Left ventricle myocardium inferior (tissue), 1 donor: ENCODE data around the gene TCHHL1. TPM values are rescaled to one million over a fixed set of nuclear protein-coding genes. Genes with fewer than 3 reads are reported as not detected.

Experiments used
- DNase-seq: peaks from one replicate; pipeline ENCODE4 v3.0.0-alpha.2; 2020
- H3K27ac ChIP-seq: fragments of 200-600 bp; replicated peaks from 2 replicates; pipeline ENCODE4 v1.8.0; 2021
- H3K27me3 ChIP-seq: fragments of 200-600 bp; 2 replicates; pipeline ENCODE4 v1.8.0; 2021; ENCODE audit warnings: low read depth
- H3K36me3 ChIP-seq: fragments of 200-600 bp; 2 replicates; pipeline ENCODE4 v1.8.0; 2021
- H3K4me1 ChIP-seq: fragments of 200-600 bp; 2 replicates; pipeline ENCODE4 v1.8.0; 2021
- H3K4me3 ChIP-seq: fragments of 200-600 bp; 2 replicates; pipeline ENCODE4 v1.8.0; 2021; ENCODE audit warnings: mild to moderate bottlenecking, moderate library complexity
- H3K9me3 ChIP-seq: fragments of 200-600 bp; replicated peaks from 2 replicates; pipeline ENCODE4 v1.8.0; 2021
- CTCF ChIP-seq: fragments of 200-600 bp; IDR thresholded peaks from 2 replicates; pipeline ENCODE4 v1.8.0; 2021; ENCODE audit warnings: antibody characterized with exemption, mild to moderate bottlenecking, borderline replicate concordance
- intact Hi-C: fragments of 100-400 bp; cut with micrococcal nuclease; formaldehyde crosslinking; loops from one replicate; pipeline ENCODE4 v1.11.0; 2022
- total RNA-seq: library from RNA; stranded (reverse); fragmentation: NEBNext Ultra II Directional; extraction: Animal tissue kit (Norgen Biotek cat#: 25700); gene quantifications from one replicate; pipeline ENCODE4 v1.2.1, GENCODE V29; 2021
- donor health status: DM: no; HTN: yes; CAD: no; lungs with severe emphysema.

Gene TCHHL1
- total RNA-seq, 1 donor from 2014 or later, result not detected

- no peak for TF ChIP-seq CTCF
- Histone ChIP-seq H3K27ac (no peak overlapping the region), H3K36me3 (no peaks in the 10 kb centered on the region), H3K4me3 (peak overlapping the region; percentile 67), H3K9me3 (peaks cover 22% of the 10 kb centered on the region), H3K4me1 (peaks cover 54% of the 10 kb centered on the region), H3K27me3 (peaks cover 100% of the 10 kb centered on the region)
- intact Hi-C loops, result no loop called here
- DNase-seq, result peak; percentile 23
Measured at GRCh38 chr1:152107984-152108881, 19.4 kb upstream of the TCHHL1 start.

DNA sequence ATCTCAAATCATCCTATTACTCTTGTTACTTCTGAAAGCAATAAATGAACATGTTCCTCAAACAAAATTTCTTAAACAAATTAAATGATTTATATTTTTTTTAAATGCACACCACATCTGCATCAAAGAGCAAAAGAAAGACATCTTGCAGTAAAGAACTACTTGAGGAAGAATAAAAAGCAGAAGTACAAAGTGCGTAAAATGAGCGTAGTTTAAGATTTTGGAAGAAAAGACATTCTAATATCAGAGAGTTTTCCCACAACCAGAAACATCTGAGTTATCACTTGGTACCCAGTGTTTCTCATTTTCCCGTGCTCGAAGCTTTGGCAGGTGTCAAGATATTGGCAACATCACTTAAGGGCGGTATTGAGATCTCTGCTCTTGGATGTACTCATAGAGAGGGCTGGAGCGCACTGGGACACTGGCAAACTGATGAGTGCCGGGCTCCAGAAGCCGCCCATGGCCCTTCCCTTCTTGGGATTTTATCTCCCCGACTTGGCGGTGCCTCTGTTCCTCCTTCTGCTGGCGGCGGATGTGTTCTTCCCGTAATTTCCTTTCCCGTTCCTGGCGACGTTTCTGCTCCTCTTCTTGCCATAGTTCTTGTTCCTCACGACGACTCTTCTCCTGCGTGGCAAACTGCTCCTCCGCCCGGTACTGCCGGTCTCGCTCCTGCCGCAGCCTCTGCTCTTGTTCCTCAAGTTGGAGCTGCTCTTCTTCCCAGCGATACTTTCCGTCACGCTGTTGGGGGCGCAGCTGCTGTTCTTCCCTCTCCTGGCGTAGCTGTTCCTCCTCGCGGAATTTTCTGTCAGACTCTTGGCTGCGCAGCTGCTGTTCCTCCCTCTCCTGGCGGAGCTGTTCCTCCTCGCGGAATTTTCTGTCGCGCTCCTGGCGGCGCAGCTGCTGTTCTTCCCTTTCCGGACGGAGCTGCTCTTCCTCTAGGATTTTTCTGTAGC is 18.4 kb upstream of the TCHHL1 start:
- peak overlapping the region; percentile 67 for H3K4me3 ChIP-seq
- no peak for TF ChIP-seq CTCF
- H3K4me1 ChIP-seq, result peaks cover 48% of the 10 kb centered on the region
- DNase-seq, result no peak
- intact Hi-C loops, result no loop called here
- H3K27ac ChIP-seq, result no peak overlapping the region
- H3K36me3 ChIP-seq, result no peaks in the 10 kb centered on the region
- H3K27me3 ChIP-seq, result peaks cover 100% of the 10 kb centered on the region
- peaks cover 22% of the 10 kb centered on the region for H3K9me3 ChIP-seq

- Histone ChIP-seq H3K4me3 (no peak overlapping the region), H3K27me3 (peaks cover 100% of the 10 kb centered on the region), H3K9me3 (peaks cover 22% of the 10 kb centered on the region), H3K27ac (no peak overlapping the region), H3K4me1 (peaks cover 23% of the 10 kb centered on the region), H3K36me3 (no peaks in the 10 kb centered on the region)
- no peak for DNase-seq
- intact Hi-C loops, result no loop called here
- TF ChIP-seq CTCF, result no peak
Measured at GRCh38 chr1:152104854-152105253, 16.0 kb upstream of the TCHHL1 start.

GRCh38 chr1:152096931-152097330 is 8.1 kb upstream of the TCHHL1 start:
- Histone ChIP-seq H3K4me1 (no peaks in the 10 kb centered on the region), H3K27ac (no peak overlapping the region), H3K9me3 (peaks cover 51% of the 10 kb centered on the region), H3K36me3 (no peaks in the 10 kb centered on the region), H3K27me3 (peaks cover 28% of the 10 kb centered on the region), H3K4me3 (no peak overlapping the region)
- DNase-seq, result no peak
- TF ChIP-seq CTCF, result no peak
- intact Hi-C loops, result no loop called here

- Histone ChIP-seq H3K36me3 (no peaks in the 10 kb centered on the region), H3K4me3 (no peak overlapping the region), H3K27ac (no peak overlapping the region), H3K4me1 (no peaks in the 10 kb centered on the region), H3K9me3 (no peaks in the 10 kb centered on the region), H3K27me3 (peaks cover 62% of the 10 kb centered on the region)
- no peak for TF ChIP-seq CTCF
- intact Hi-C loops, result no loop called here
- DNase-seq, result no peak
Measured at GRCh38 chr1:152086760-152087159, 2.1 kb downstream of the TCHHL1 start.
